ENCODE data around the gene HOXB4.

Gene HOXB4

DNA sequence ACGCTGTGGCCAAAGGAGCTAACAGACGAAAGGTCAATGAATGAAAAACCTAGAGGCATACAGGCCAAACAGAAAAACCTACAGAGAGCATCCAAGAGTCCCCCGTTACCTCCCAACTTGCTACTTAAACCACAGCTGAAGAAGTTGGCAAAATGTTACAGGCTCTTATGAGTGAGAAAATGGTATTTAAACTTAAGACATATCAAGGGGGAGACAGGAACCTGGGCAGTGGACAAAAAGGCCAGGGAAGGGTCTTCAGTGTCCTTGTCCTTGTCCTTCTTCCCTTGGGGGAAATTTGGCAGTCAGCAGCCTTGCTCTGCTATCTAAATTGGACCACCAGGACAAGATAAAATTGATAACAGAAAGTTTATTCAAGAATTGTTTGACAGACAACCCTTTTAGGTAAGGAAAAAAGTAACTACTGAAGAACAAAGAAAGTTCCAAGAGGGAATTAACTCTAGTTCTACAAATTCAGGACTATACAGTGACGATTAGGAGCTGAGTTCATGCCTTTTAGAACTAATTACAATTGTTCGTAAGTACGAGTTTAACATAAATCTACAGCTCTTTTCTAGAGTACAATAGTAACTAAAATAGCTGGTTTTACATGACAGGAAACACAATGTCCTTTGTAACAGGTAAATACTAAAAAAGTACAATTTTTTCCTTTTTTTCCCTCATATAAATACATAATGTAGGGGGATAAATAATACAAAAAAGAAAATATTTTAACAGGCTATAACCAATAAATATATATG, 29.4 kb downstream of the HOXB4 start:
- Histone ChIP-seq H2AFZ (ENCODE audit: low read length) (no peak overlapping the region), H3K4me1 (ENCODE audit: low read length) (no peaks in the 10 kb centered on the region), H3K36me3 (replicated peaks; ENCODE audit: insufficient read depth, low read length) (no peaks in the 10 kb centered on the region), H3K79me2 (ENCODE audit: low read length) (no peaks in the 10 kb centered on the region), H3K27me3 (replicated peaks; ENCODE audit: insufficient read depth, low read length) (no peaks in the 10 kb centered on the region; the same call in 1 of the 2 replicates), H4K20me1 (ENCODE audit: insufficient read depth, low read length) (no peaks in the 10 kb centered on the region), H3K9me3 (replicated peaks; ENCODE audit: insufficient read depth, low read length) (no peaks in the 10 kb centered on the region), H3K4me3 (ENCODE audit: low read length) (no peak overlapping the region), H3K27ac (ENCODE audit: low read length) (no peak overlapping the region), H3K9me2 (replicated peaks; ENCODE audit: insufficient read depth, low read length) (no peaks in the 10 kb centered on the region), H3K4me2 (ENCODE audit: low read depth, low read length) (no peak overlapping the region), H3F3A (ENCODE audit: insufficient read depth, low read length) (no peaks in the 10 kb centered on the region), H3K9ac (ENCODE audit: low read length) (no peak overlapping the region)
- no peak for TF ChIP-seq CTCF (IDR thresholded peaks at IDR 0.05; ENCODE audit: low read length)
- no peak for TF ChIP-seq EZH2 (optimal IDR thresholded peaks at IDR 0.05; ENCODE audit: low read depth, low read length)
- TF ChIP-seq EZH2phosphoT487 (IDR thresholded peaks at IDR 0.05; ENCODE audit: low read length) = no peak
- DNase-seq = no peak

- no peak for DNase-seq
- no peak overlapping the region for H3K27ac ChIP-seq (ENCODE audit: low read length)
- TF ChIP-seq EZH2phosphoT487 (IDR thresholded peaks at IDR 0.05; ENCODE audit: low read length) (no peak), EZH2 (optimal IDR thresholded peaks at IDR 0.05; ENCODE audit: low read depth, low read length) (no peak), CTCF (IDR thresholded peaks at IDR 0.05; ENCODE audit: low read length) (no peak)
- no peak overlapping the region for H3K9ac ChIP-seq (ENCODE audit: low read length)
- no peaks in the 10 kb centered on the region for H3K36me3 ChIP-seq (replicated peaks; ENCODE audit: insufficient read depth, low read length)
- peaks cover 3% of the 10 kb centered on the region for H3K27me3 ChIP-seq (replicated peaks; ENCODE audit: insufficient read depth, low read length)
- H3K9me3 ChIP-seq (replicated peaks; ENCODE audit: insufficient read depth, low read length) = no peaks in the 10 kb centered on the region
- H3K4me3 ChIP-seq (ENCODE audit: low read length) = no peak overlapping the region
- no peaks in the 10 kb centered on the region for H4K20me1 ChIP-seq (ENCODE audit: insufficient read depth, low read length)
- no peaks in the 10 kb centered on the region for H3K79me2 ChIP-seq (ENCODE audit: low read length)
- no peak overlapping the region for H2AFZ ChIP-seq (ENCODE audit: low read length)
- no peaks in the 10 kb centered on the region for H3F3A ChIP-seq (ENCODE audit: insufficient read depth, low read length)
- no peak overlapping the region for H3K4me2 ChIP-seq (ENCODE audit: low read depth, low read length)
- H3K9me2 ChIP-seq (replicated peaks; ENCODE audit: insufficient read depth, low read length) = no peaks in the 10 kb centered on the region
- H3K4me1 ChIP-seq (ENCODE audit: low read length) = peaks cover 2% of the 10 kb centered on the region; the same call in 1 of the 2 replicates
These were observed 30.2 kb downstream of the HOXB4 start for GRCh38 chr17:48547808-48548522.

DNA sequence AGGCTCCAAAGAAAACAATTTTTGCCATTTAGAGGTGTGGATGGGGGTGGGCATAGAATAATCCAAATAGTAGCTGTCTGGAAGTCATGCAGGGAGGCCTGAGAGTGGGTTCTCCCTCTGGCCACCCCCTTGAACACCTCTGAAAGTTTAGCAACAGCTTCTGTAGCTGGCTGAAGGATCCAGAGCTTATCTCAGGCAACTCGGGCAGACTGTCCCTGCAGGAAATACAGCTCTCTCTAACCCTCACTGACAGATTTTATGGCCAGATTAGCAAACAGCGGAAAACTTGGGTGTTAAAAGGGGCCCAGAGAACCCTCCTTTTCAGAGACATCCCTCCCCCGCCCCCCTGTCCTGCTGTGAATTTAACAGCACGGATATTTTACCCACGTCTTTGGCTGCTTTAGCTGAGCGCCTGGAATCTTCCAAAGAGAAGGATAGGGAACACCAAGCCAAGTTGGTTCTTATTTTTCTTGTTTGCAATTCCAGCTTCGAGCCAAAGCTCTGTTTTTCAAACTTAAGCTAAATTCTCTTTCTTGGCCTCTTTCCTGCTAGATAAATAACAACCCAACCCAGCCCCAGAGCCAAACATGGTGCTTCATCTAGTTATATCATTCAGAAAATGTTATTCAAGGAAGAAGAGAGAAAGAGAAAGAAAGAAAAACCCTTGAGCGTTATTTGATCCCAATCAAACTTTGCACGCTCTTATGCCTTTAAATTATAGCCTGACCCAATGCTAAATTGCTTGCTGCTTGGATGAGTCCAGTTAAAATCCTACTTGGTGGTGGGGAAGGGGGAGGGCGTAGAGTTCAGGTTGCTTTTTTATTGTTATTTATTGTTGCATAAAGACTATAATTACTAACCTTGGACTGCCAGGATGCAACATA, 31.0 kb downstream of the HOXB4 start:
- DNase-seq = no peak
- peaks cover 11% of the 10 kb centered on the region for H3K27me3 ChIP-seq (replicated peaks; ENCODE audit: insufficient read depth, low read length)
- H3F3A ChIP-seq (ENCODE audit: insufficient read depth, low read length) = no peaks in the 10 kb centered on the region
- no peak overlapping the region for H3K4me3 ChIP-seq (ENCODE audit: low read length)
- H3K9me3 ChIP-seq (replicated peaks; ENCODE audit: insufficient read depth, low read length) = no peaks in the 10 kb centered on the region
- no peaks in the 10 kb centered on the region for H3K36me3 ChIP-seq (replicated peaks; ENCODE audit: insufficient read depth, low read length)
- no peak overlapping the region for H2AFZ ChIP-seq (ENCODE audit: low read length)
- no peaks in the 10 kb centered on the region for H3K79me2 ChIP-seq (ENCODE audit: low read length)
- H3K27ac ChIP-seq (ENCODE audit: low read length) = no peak overlapping the region
- H3K4me2 ChIP-seq (ENCODE audit: low read depth, low read length) = no peak overlapping the region
- H3K4me1 ChIP-seq (ENCODE audit: low read length) = peaks cover 5% of the 10 kb centered on the region; the same call in 1 of the 2 replicates
- H3K9ac ChIP-seq (ENCODE audit: low read length) = no peak overlapping the region
- TF ChIP-seq EZH2 (optimal IDR thresholded peaks at IDR 0.05; ENCODE audit: low read depth, low read length) (no peak), CTCF (IDR thresholded peaks at IDR 0.05; ENCODE audit: low read length) (no peak), EZH2phosphoT487 (IDR thresholded peaks at IDR 0.05; ENCODE audit: low read length) (no peak)
- no peaks in the 10 kb centered on the region for H4K20me1 ChIP-seq (ENCODE audit: insufficient read depth, low read length)
- no peaks in the 10 kb centered on the region for H3K9me2 ChIP-seq (replicated peaks; ENCODE audit: insufficient read depth, low read length)

Measured in MM.1S (cell line).